ENCODE results near the gene TMEM245.
"Not testable (repeated sequence)": the region's sequence is repeated elsewhere in the genome, so short reads cannot be mapped to it uniquely, and the experiment has no call there.

DNA sequence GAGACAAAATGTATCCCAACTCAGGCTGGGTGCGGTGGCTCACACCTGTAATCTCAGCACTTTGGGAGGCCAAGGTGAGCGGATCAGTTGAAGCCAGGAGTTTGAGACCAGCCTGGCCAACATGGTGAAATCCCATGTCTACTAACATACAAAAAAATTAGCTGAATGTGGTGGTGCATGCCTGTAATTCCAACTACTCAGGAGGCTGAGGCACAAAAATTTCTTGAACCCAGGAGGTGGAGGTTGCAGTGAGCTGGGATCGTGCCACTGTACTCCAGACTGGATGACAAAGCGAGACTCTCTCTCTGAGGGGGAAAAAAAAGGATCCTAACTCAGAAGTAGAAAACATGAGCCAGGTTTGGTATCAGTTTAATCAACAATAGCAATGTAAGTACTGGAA is 66.6 kb downstream of the TMEM245 start:
- TF ChIP-seq, protein P1, sequence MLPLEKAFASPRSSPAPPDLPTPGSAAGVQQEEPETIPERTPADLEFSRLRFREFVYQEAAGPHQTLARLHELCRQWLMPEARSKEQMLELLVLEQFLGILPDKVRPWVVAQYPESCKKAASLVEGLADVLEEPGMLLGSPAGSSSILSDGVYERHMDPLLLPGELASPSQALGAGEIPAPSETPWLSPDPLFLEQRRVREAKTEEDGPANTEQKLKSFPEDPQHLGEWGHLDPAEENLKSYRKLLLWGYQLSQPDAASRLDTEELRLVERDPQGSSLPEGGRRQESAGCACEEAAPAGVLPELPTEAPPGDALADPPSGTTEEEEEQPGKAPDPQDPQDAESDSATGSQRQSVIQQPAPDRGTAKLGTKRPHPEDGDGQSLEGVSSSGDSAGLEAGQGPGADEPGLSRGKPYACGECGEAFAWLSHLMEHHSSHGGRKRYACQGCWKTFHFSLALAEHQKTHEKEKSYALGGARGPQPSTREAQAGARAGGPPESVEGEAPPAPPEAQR (tag by site-specific recombination; IDR thresholded peaks at IDR 0.05) = not testable (repeated sequence)
- not testable (repeated sequence) for TF ChIP-seq GLI4, ZNF473 (tag by site-specific recombination; IDR thresholded peaks at IDR 0.05)
